SKM-1 treated with dmso at 0.1 percent for 144 hours (cell line): ENCODE data around the gene SMAP2.

ENCODE experiments used
- DNase-seq: peaks from one replicate; lab custom pipeline; 2025; ENCODE audit not compliant: unreplicated experiment; lab: John Stamatoyannopoulos, UW

The SMAP2 gene

GRCh38 chr1:40389871-40390560, 16.5 kb downstream of the SMAP2 start:
- no peak for DNase-seq

- no peak for DNase-seq
Measured at GRCh38 chr1:40390857-40391256, 17.3 kb downstream of the SMAP2 start.

DNA sequence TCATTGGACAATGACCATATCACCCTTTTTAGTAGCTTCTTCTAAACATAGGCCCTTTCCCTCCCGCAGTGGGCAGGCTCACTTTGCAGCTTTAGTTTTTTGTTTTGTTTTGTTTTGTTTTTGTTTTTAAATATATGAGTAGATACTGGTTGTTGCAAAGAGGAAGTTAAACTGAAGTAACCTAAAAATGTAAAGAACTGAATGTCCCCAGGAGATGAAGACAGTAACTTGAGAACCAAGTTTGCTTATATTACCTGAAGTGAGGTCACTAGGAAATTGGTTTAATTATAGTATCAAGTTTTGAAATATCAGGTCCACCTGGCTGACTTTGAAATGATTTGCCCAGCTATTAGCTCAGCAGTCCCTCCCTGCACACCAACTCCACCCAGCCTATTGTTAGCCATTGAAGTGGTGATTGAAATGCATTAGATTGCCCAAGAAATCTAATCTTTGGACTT, 18.2 kb downstream of the SMAP2 start:
- DNase-seq: no peak

DNA sequence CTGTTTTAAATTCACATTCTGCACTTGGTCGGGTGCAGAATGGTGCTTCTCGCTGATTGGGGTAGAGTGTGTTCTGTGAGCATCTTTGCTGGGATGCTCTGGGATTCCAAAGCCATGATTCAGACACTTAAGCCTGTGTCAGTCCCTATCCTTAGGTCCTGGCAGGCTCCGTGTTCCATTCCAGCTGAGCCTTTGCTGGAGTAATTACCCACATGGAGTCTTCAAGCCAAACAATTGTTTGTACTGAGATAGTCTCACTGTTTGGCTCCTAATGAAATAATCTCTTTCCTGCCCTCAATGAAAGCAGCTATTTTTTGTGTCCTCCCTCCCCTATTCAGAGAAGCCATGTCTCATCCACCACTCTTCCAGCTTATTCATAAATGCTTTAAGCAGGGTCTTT, 18.7 kb downstream of the SMAP2 start:
- no peak for DNase-seq

GRCh38 chr1:40393173-40393572, 19.6 kb downstream of the SMAP2 start:
- no peak for DNase-seq

DNA sequence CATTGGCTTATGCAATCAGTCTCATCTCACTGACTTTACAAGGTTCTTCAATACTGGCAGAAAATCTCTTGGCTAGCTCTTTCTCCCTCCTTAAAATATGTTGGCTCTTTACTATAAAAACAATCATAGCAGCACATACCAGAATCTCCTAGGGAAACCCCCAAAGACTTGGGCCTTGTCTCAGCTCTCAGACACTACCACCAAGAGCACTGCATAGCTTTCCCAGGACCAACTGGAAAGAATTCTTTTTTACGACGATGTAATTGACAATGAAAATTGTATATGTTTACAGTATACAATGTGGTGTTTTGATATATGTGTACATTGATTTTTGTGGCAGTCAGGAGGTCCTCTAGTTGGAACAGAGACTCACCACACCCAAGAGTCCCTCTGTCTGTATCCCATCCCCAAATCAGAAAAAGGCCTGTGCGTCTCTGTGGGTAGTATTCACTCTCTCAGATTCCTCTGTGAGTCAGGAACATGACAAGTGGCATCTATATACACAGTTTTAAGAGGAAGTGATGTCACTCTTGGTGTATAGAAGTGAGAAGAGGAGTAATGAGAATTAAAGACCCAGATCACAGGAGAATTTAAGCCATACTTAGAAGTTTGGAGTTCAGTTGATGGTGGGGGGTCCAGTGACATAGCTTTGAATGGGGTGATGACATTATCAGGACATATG, 21.1 kb downstream of the SMAP2 start:
- peak; percentile 20 for DNase-seq

- DNase-seq: no peak
Measured at GRCh38 chr1:40395190-40396175, 22.0 kb downstream of the SMAP2 start.

DNA sequence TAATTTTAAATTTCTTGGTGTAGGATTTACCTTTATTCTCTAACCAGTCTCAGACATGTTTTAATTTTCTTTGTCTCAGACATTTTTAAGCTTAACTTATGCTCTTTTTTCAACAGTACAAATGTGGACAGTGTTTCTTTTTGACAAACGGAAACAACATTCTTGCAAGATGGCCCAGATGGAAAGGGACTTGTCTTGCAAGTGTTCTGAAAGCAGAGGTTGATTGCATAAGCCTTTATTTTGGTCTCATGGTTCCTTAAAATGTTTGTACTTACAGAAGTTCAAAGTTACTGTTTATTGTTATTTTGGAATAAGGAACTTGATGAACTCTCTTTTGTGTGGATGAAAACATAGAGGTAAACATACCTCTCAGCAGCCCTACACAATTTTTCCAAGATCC, 22.9 kb downstream of the SMAP2 start:
- DNase-seq: peak; percentile 63

DNA sequence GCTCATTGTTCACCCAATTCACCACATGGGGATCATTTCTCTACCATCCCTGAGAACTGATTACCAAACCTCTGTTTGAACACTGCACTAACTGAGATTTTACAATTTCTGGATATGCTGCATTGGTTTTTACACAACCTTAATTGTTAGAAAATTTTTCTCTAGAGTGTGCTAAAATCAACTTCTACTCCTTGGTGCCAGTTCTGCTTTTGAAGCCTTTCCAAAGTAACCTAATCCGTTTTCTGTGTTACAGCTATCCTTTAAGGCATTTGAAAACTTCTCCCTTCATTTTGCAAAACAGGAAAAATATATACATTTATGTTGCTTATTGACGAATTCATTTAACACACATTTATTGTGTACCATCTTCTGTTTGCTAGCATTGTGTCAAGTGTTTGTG, 23.7 kb downstream of the SMAP2 start:
- no peak for DNase-seq

DNA sequence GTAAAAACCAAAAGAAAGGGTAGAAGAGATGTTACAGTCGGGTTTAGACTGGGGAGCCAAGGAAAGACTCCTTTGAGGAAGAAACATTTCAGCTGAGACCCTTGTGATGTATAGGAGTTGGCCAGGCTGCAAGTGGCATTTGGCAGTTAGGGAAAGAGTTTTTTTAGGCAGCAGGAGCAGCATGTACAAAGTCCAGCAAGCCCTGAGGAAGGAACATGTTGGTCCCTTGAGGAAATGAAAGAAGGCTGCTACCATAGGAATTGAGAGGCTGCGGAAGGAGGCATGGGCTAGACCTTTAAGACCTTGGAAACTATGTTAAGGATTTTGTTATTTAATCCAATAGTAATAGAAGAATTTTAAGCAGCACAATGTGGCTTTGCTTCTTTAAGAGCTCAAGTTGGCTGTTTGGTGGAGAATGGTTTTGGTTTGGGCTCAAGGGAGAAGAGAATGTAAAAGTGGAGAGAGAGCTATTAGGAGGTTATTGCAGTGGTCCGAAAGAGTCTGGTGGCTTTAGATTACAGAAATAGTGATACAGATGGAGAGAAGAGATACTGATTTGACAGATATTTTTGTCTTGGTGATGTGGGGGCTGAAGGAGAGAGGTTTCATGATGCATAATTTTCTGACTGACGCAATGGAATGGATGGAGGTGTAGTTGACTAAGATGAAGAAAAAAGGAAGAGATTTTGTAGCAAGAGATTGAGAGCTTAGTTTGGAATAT, 26.6 kb downstream of the SMAP2 start:
- no peak for DNase-seq

GRCh38 chr1:40401473-40402201, 28.1 kb downstream of the SMAP2 start:
- DNase-seq: no peak

- DNase-seq: peak; percentile 44
Measured at GRCh38 chr1:40404670-40405462, 31.3 kb downstream of the SMAP2 start.

- no peak for DNase-seq
Measured at GRCh38 chr1:40405812-40406211, 32.3 kb downstream of the SMAP2 start.

DNA sequence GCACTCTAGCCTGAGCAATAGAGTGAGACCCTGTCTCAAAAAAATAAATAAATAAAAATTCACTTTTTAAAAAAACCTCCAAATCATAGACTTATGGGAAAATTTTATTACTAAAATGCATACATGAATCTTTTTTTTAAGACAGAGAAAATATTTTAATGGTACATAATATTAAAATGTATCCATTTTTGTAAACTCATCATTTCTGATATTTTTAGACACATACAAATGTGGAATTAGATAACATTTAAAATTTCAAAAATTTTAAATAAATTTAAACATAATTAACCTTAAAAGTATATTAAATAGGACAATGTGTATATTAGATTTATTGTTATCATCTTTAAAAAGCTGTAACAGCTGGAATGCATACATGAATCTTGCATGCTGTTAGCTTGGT, 33.9 kb downstream of the SMAP2 start:
- DNase-seq: no peak

DNA sequence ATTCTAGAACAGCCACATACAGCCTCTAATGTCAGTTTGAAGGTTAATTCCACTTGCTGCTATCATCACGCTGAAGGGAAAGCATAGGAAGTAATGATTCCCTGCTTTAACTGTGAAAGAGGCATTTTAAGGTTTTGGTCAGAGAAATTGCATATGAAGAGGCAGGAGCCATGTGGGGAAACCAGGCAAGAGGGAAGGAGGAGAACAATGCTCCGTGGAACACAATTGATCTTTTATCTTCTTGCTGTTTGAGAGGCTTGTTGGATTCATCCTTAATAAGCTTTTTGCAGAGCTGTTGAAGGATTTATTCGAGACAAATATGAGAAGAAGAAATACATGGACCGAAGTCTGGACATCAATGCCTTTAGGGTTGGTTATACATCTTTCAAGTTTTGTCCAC, 35.9 kb downstream of the SMAP2 start:
- DNase-seq: no peak

GRCh38 chr1:40411294-40411693, 37.8 kb downstream of the SMAP2 start:
- no peak for DNase-seq

DNA sequence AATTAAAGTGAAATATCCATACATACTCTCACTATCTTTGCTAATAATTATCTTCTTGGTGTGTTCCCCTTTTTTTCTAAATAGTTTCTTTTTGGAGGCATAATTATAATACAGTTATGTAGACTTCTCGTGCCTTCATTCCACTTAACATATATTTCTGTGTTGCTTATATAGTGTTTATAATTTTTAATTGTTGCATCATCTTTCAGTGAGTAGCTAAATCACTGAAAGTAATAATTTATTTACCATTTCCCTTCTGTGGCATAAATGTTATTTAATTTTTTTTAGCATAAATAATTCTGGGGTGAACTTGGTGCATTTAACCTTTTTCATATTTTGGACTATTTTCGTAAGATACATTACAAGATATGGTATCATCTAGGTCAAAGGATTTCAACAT, 38.3 kb downstream of the SMAP2 start:
- DNase-seq: no peak

DNA sequence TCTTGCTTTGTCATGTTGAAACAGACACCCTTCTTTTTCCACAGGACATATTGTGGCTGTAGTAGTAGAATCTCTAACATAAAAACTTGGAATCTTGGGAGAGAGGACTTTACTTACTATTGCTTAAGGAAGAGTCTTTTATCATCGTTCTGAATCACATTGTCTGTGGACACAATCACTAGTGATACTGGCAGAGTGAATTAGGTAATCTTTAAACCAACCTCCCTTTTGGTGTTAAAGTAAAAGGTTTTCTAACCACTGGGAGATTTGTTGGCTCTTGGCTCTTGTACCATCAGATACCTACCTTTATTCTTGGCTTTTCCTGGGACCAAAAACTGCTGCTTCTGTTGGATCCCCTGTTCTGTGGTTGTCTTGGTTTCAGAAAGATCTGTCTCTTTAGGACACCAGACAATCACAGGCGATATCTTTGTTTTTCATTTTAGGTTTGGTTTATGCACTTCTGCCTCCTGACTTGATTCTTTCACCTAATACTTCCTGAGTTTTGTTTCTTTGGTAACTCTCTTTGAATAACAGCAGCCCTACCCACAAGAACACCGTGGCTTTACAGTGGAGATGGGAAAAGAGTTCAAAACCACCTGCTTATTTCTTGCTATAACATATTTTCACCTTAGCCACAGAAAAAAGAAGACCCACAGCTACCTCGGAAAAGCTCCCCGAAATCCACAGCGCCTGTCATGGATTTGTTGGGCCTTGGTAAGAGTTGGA, 40.2 kb downstream of the SMAP2 start:
- no peak for DNase-seq

DNA sequence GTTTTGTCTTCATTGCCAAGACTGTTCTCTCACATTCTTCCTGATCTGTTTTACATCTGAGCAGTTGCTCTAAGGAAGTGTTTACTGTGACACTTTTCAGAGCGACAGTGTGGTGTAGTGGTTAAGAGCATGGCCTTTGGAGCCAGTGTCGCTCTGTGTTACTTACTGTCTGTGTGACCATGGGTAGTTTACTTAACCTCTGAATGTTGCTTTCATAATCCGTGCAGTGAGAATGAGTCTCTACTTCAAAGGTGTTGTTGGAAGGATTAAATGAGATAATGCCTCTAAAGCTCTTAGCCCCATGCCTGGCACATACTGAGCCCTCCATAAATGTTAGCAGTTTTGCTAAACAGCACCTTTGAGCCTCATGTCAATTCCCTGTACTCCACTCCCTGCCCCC, 40.8 kb downstream of the SMAP2 start:
- no peak for DNase-seq
